ENCODE results near the gene FADS2.

FADS2 gene

GRCh38 chr11:61844909-61845565 is 16.9 kb downstream of the FADS2 start:
- Mint-ChIP-seq H3K27ac (no peak overlapping the region), H3K4me3 (no peak overlapping the region), H3K4me1 (no peaks in the 10 kb centered on the region), H3K9me3 (peaks cover 2% of the 10 kb centered on the region), H3K36me3 (peaks cover 54% of the 10 kb centered on the region), H3K27me3 (peaks cover 8% of the 10 kb centered on the region)
- ATAC-seq: no peak

GRCh38 chr11:61846362-61847020 is 18.4 kb downstream of the FADS2 start:
- Mint-ChIP-seq H3K9me3 (peaks cover 2% of the 10 kb centered on the region), H3K36me3 (peaks cover 54% of the 10 kb centered on the region), H3K27ac (no peak overlapping the region), H3K27me3 (peaks cover 8% of the 10 kb centered on the region), H3K4me3 (no peak overlapping the region), H3K4me1 (no peaks in the 10 kb centered on the region)
- ATAC-seq: no peak

DNA sequence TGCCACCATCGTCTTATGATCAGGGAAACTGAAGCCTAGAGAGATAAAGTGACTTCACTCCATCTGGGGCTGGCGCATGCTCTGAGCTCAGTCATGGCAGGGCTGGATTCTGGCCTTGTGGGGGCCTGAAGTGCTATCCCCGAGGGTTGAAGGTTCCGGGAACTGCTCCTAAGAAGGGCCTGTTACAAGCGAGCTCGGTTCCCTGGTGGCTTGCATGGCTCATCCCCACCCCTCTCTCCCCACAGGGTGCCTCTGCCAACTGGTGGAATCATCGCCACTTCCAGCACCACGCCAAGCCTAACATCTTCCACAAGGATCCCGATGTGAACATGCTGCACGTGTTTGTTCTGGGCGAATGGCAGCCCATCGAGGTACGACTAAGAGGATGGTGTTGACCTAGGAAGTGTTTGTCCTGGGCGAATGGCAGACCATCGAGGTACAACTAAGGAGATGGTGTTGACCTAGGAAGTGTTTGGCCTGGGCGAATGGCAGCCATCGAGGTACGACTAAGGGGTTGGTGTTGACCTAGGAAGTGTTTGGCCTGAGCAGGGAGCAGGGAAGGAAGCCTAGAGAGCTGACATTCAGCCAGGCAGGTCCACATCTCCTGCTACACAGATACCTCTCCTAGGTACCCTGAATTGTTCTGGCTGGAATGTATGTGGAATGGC is 19.9 kb downstream of the FADS2 start:
- no peak for ATAC-seq
- Mint-ChIP-seq H3K36me3 (peaks cover 62% of the 10 kb centered on the region), H3K4me1 (no peaks in the 10 kb centered on the region), H3K27ac (no peak overlapping the region), H3K27me3 (peaks cover 8% of the 10 kb centered on the region), H3K4me3 (no peak overlapping the region), H3K9me3 (peaks cover 2% of the 10 kb centered on the region)

DNA sequence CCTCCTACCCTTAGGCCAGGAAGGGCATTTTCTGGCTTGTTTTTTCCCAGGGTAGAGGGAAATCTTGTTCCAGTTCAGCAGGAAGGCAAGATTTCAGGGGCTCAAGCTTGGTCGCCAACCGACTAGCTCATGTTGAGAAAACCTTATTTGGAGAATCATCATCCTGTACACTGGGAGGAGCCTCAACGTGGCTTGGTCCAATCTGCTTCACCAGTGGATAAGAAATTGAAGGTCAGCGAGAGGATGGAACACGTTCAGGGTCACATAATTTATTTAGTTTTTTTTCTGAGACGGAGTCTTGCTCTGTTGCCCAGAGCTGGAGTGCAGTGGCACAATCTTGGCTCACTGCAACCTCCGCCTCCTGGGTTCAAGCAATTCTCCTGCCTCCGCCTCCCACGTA is 20.5 kb downstream of the FADS2 start:
- H3K27me3 Mint-ChIP-seq: peaks cover 8% of the 10 kb centered on the region
- H3K9me3 Mint-ChIP-seq: peaks cover 2% of the 10 kb centered on the region
- H3K4me1 Mint-ChIP-seq: no peaks in the 10 kb centered on the region
- ATAC-seq: no peak
- H3K4me3 Mint-ChIP-seq: no peak overlapping the region
- H3K27ac Mint-ChIP-seq: no peak overlapping the region
- peaks cover 66% of the 10 kb centered on the region for H3K36me3 Mint-ChIP-seq

GRCh38 chr11:61850687-61851086 is 22.6 kb downstream of the FADS2 start:
- no peaks in the 10 kb centered on the region for H3K27me3 Mint-ChIP-seq
- peaks cover 2% of the 10 kb centered on the region for H3K9me3 Mint-ChIP-seq
- no peak for ATAC-seq
- no peak overlapping the region for H3K4me3 Mint-ChIP-seq
- H3K4me1 Mint-ChIP-seq: no peaks in the 10 kb centered on the region
- H3K36me3 Mint-ChIP-seq: peaks cover 65% of the 10 kb centered on the region
- H3K27ac Mint-ChIP-seq: no peak overlapping the region

DNA sequence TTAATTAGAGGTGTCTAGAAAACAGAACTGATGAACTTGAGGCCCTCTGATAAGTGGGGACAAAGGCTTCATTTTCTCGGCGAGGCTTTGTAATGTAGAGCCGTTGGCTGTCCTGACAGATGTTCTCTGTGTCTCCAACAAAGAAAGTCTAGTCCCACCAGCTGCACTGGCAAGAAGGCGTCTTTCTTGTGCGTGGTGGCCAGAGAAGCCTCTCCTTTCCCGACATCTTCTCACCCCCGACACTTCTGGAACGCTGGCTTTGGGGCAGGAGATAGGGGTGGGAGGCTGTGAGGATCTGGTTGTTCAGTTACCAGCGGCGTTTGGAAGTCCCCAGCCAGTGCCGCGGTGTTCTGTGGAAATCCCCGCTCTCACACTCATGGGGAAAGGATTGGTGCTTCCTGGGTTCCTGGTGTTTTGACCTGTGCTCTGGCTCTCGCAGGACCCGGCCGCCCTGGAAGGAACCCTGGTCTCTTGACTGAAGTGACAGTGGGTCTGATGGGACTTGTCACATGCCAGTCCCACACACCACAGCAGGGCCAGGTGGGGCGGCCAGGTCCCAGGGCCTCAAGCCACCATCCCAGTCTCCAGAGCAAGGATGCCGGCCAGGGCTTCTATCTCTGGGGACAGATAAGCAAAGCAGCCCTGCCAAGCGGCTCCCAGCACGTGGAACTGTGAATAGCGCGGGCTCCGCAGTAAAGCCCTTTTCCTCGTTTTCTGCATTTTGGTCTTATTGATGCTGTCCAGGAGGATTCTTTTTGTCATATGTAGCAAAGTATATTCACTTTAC is 23.2 kb downstream of the FADS2 start:
- Mint-ChIP-seq H3K27me3 (no peaks in the 10 kb centered on the region), H3K36me3 (peaks cover 58% of the 10 kb centered on the region), H3K4me1 (no peaks in the 10 kb centered on the region), H3K4me3 (no peak overlapping the region), H3K27ac (no peak overlapping the region), H3K9me3 (peaks cover 2% of the 10 kb centered on the region)
- no peak for ATAC-seq

- Mint-ChIP-seq H3K4me1 (no peaks in the 10 kb centered on the region), H3K36me3 (peaks cover 56% of the 10 kb centered on the region), H3K9me3 (peaks cover 2% of the 10 kb centered on the region), H3K4me3 (no peak overlapping the region), H3K27me3 (no peaks in the 10 kb centered on the region), H3K27ac (no peak overlapping the region)
- no peak for ATAC-seq
Observed at GRCh38 chr11:61851900-61852295, 23.8 kb downstream of the FADS2 start.

DNA sequence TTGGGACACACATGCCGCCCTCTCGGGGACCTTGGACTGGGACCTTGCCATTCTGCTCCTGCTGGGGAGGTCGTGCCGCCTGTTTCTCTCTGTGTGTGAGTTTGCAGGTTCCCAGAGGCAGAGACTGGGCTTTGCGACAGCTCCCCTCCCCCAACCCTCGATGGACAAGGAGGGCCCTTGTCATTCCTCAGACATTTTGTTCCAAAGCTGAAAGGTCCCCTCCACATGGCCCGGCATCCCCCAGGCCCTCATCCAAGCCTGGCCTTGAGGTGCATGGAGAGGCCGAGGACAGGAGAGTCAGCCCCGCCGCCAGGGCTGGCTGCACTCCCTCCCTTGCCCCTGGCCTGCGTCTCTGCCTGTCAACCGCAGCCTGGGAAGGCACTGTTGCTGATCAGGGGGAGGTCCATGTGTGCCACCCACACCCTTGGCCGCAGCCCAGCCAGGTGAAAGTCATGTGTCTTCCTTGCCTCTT is 25.6 kb downstream of the FADS2 start:
- Mint-ChIP-seq H3K27me3 (no peaks in the 10 kb centered on the region), H3K9me3 (peaks cover 2% of the 10 kb centered on the region), H3K27ac (no peak overlapping the region), H3K4me1 (no peaks in the 10 kb centered on the region), H3K36me3 (peaks cover 40% of the 10 kb centered on the region), H3K4me3 (no peak overlapping the region)
- ATAC-seq: no peak

- H3K36me3 Mint-ChIP-seq: peaks cover 44% of the 10 kb centered on the region
- no peak for ATAC-seq
- H3K4me3 Mint-ChIP-seq: no peak overlapping the region
- H3K27me3 Mint-ChIP-seq: no peaks in the 10 kb centered on the region
- H3K9me3 Mint-ChIP-seq: peaks cover 2% of the 10 kb centered on the region
- H3K27ac Mint-ChIP-seq: no peak overlapping the region
- no peaks in the 10 kb centered on the region for H3K4me1 Mint-ChIP-seq
Observed at GRCh38 chr11:61854206-61854895, 26.3 kb downstream of the FADS2 start.

DNA sequence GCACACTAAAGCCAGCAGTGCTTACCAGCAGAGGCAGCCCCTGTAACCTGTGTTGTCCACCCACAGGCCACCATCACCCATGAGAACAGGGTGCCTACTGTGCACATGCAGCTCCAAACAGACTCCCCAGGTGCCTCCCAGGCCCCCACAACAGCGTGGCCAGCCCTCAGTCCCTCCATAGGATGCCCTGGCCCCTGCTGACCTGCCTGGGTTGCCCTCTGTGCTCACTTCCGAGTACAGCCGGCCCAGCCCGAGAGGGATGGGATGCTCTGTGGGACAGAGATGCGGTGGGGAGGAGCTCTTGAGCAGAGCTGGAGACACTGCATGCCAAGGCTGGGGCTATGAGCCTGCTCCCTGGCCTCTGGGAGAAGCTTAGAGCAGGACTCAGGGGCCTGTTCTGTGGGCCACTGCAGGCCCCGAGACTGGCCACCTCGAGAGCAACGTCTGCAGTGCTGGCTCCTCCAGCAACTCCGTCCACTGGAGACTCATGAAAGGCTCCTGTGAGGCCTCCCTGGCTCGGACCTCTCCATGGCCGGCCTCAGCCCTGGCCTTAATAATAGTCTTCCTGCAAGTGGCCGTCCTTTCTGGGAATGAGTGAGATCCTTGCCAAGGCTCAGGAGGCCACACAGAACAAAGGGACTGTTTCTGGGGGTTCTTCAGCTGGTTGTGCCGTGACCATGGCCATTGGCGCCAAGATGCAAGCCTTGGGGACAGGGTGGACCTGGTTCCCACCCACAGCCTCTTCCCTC is 27.0 kb downstream of the FADS2 start:
- no peak for ATAC-seq
- Mint-ChIP-seq H3K27ac (no peak overlapping the region), H3K4me1 (no peaks in the 10 kb centered on the region), H3K36me3 (peaks cover 42% of the 10 kb centered on the region), H3K4me3 (no peak overlapping the region), H3K9me3 (no peaks in the 10 kb centered on the region), H3K27me3 (no peaks in the 10 kb centered on the region)

DNA sequence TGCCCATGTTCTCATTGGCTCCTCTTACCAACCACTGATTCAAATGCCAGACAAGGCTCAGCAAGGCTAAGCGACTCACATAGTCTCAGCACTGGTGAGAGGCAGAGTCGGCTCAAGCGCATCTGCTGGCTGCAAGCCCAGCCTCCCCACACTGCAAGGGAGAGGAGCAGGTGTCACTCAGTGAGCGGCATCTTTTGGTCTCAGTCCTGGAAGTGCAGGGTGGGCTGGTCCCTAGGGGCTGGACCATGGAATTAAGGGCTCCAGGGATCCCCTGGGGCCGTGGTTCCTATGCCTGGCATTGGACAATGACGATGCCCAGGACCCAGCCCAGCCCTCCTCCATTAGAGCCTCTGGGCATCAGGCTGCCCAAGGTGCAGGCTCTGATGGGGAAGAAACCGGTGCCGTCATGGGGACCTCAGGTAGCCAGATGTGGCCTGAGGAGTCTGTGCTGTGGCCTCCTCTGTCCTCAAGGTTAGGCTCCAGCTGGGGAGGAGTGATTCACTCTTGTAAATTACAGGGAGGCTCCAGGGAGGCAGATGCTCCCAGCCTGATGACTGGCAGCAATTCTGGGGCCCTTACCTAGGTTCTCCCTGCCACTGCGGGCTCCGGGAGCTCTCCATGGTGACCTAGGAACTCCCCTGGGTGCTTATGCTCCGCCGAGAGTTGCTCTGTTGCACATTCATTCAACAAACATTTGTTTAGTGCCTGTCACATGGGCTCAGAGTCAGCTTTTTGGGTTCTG is 28.0 kb downstream of the FADS2 start:
- Mint-ChIP-seq H3K4me1 (no peaks in the 10 kb centered on the region), H3K27ac (no peak overlapping the region), H3K36me3 (peaks cover 41% of the 10 kb centered on the region), H3K4me3 (no peak overlapping the region), H3K27me3 (no peaks in the 10 kb centered on the region), H3K9me3 (no peaks in the 10 kb centered on the region)
- ATAC-seq: no peak

GRCh38 chr11:61860054-61860903 is 32.2 kb downstream of the FADS2 start:
- Mint-ChIP-seq H3K4me3 (no peak overlapping the region), H3K36me3 (peaks cover 33% of the 10 kb centered on the region), H3K27me3 (no peaks in the 10 kb centered on the region), H3K4me1 (no peaks in the 10 kb centered on the region), H3K9me3 (no peaks in the 10 kb centered on the region), H3K27ac (no peak overlapping the region)
- ATAC-seq: no peak

- Mint-ChIP-seq H3K4me3 (no peak overlapping the region), H3K27ac (no peak overlapping the region), H3K9me3 (no peaks in the 10 kb centered on the region), H3K4me1 (no peaks in the 10 kb centered on the region), H3K27me3 (no peaks in the 10 kb centered on the region), H3K36me3 (peaks cover 42% of the 10 kb centered on the region)
- no peak for ATAC-seq
Observed at GRCh38 chr11:61861634-61862033, 33.5 kb downstream of the FADS2 start.

Measured in stimulated activated memory B cell treated with anti-CD40 and anti-IgM and Interleukin-4, amounts not matched to agents 10 μg/mL and 1 μg/mL and 100 μg/mL, for 72 hours (primary cell).